T-helper 1 cell treated with Interleukin-12 subunit alpha and Interleukin-12 subunit beta and Interleukin-4 antibody, amounts not matched to agents 30 μg/mL and 1 μg/mL, for 36 hours (primary cell): ENCODE results near the gene CASP4.

ENCODE experiments used
- H3K27ac Mint-ChIP-seq: one replicate; pipeline ENCODE4 v1.8.0; 2021; ENCODE audit warnings: mild to moderate bottlenecking, mixed read lengths
- H3K27me3 Mint-ChIP-seq: one replicate; pipeline ENCODE4 v1.8.0; 2021; ENCODE audit warnings: low read depth, mixed read lengths
- H3K36me3 Mint-ChIP-seq: one replicate; pipeline ENCODE4 v1.8.0; 2021; ENCODE audit warnings: low read depth, mixed read lengths
- H3K4me1 Mint-ChIP-seq: one replicate; pipeline ENCODE4 v1.8.0; 2021; ENCODE audit warnings: low read depth, mixed read lengths
- H3K4me3 Mint-ChIP-seq: one replicate; pipeline ENCODE4 v1.8.0; 2021; ENCODE audit warnings: mild to moderate bottlenecking, moderate library complexity, mixed read lengths
- H3K9me3 Mint-ChIP-seq: one replicate; pipeline ENCODE4 v1.8.0; 2021; ENCODE audit warnings: mixed read lengths

Gene CASP4

GRCh38 chr11:104893876-104894275 is 74.5 kb downstream of the CASP4 start:
- Mint-ChIP-seq H3K9me3 (no peaks in the 10 kb centered on the region), H3K4me3 (no peak overlapping the region), H3K4me1 (peaks cover 9% of the 10 kb centered on the region), H3K27me3 (no peaks in the 10 kb centered on the region), H3K27ac (no peak overlapping the region), H3K36me3 (no peaks in the 10 kb centered on the region)
